ENCODE measurements around the gene MAB21L4.

DNA sequence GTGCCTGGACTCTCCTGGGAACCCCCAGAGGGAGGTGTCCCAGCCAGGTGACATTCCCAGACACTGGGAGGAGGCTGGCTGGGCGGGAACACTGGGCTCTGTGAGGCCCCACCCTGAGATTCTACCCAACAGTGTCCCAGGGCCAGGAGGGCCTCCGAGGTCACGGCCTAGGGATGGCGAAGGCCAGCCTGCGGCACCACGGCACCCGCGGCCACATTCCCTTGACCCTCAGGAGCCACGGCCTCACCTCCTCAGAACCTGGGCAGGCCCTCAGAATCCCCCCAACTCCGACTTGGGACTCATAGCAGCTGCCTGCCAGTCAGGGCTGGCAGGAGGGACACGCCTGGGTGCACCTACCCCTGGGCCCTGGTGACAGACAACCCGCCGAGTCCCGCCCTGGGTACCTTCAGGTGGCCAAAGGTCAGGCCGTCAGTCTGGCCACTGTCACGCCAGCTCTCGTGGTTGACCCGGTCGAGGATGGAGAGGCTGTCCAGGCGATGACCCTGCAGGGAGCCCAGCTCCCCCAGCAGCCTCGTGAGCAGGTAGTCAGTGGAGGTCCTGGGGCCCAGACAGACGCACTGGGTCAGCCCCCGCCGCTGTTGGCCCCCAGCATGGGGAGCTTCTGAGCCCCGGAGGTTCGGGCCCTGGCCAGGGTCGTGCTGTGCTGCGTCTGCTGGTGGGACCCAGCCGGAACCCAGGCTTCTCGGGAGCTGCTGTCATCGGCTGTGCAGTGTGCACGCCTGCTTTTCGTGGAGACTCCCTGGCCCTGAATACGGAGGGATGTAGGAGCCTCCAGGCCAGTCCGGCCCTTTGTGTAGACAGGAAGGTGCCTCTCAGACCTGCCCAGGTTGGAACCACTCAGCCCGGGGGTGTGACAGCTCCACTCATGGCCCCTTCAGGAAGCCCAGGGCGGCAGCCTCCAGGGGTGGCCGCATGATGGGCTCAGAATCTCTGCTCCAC lies 6.1 kb downstream of the MAB21L4 start:
- no peak for TF ChIP-seq EP300 (IDR thresholded peaks at IDR 0.05)
- TF ChIP-seq, protein P1, sequence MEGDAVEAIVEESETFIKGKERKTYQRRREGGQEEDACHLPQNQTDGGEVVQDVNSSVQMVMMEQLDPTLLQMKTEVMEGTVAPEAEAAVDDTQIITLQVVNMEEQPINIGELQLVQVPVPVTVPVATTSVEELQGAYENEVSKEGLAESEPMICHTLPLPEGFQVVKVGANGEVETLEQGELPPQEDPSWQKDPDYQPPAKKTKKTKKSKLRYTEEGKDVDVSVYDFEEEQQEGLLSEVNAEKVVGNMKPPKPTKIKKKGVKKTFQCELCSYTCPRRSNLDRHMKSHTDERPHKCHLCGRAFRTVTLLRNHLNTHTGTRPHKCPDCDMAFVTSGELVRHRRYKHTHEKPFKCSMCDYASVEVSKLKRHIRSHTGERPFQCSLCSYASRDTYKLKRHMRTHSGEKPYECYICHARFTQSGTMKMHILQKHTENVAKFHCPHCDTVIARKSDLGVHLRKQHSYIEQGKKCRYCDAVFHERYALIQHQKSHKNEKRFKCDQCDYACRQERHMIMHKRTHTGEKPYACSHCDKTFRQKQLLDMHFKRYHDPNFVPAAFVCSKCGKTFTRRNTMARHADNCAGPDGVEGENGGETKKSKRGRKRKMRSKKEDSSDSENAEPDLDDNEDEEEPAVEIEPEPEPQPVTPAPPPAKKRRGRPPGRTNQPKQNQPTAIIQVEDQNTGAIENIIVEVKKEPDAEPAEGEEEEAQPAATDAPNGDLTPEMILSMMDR (IDR thresholded peaks at IDR 0.05): no peak

Measured in esophagus muscularis mucosa (tissue), 3 donors.